Coronary artery (tissue), 2 donors: ENCODE measurements around the gene TEX2.

ENCODE experiments used
- DNase-seq: peaks from one replicate; pipeline ENCODE4 v3.0.0-alpha.2; 2017; ENCODE audit warnings: low spot score
- H3K27ac ChIP-seq, 2 donors: fragments of 200-600 bp; sonication (generic); one replicate each; pipeline ENCODE4 v1.5.1; 2016 to 2019
- H3K4me3 ChIP-seq: fragments of 200-600 bp; sonication (generic); 2 replicates; pipeline ENCODE4 v1.5.1; 2016; ENCODE audit warnings: mild to moderate bottlenecking, moderate library complexity
- TF ChIP-seq, protein P1 (sequence below): fragments of 200-600 bp; sonication (generic); IDR thresholded peaks from one replicate; pipeline ENCODE4 v1.5.1; 2019; ENCODE audit warnings: antibody characterized with exemption

The TEX2 gene

DNA sequence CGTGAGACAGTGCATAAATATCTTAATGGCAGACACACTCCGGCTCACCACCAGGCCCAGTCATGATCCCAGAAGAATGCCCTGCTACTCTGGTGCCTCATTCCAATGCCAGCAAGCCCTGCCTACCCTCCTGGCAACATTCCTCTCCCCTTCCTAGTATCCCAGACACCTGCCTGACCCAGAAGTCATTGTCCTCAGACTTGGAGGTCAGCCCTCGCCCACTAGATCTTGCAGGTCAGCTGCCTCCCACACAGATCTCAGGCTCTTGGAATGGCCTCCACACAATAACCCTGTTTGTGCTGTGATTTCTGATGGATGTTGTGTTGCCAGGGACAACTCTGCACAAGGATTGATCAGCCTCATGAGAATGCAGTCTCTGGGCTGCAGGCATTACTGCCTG is 1.8 kb upstream of the TEX2 start:
- TF ChIP-seq, protein P1, sequence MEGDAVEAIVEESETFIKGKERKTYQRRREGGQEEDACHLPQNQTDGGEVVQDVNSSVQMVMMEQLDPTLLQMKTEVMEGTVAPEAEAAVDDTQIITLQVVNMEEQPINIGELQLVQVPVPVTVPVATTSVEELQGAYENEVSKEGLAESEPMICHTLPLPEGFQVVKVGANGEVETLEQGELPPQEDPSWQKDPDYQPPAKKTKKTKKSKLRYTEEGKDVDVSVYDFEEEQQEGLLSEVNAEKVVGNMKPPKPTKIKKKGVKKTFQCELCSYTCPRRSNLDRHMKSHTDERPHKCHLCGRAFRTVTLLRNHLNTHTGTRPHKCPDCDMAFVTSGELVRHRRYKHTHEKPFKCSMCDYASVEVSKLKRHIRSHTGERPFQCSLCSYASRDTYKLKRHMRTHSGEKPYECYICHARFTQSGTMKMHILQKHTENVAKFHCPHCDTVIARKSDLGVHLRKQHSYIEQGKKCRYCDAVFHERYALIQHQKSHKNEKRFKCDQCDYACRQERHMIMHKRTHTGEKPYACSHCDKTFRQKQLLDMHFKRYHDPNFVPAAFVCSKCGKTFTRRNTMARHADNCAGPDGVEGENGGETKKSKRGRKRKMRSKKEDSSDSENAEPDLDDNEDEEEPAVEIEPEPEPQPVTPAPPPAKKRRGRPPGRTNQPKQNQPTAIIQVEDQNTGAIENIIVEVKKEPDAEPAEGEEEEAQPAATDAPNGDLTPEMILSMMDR = no peak
- H3K4me3 ChIP-seq = no peak overlapping the region
- no peak for DNase-seq
- no peak overlapping the region for H3K27ac ChIP-seq

DNA sequence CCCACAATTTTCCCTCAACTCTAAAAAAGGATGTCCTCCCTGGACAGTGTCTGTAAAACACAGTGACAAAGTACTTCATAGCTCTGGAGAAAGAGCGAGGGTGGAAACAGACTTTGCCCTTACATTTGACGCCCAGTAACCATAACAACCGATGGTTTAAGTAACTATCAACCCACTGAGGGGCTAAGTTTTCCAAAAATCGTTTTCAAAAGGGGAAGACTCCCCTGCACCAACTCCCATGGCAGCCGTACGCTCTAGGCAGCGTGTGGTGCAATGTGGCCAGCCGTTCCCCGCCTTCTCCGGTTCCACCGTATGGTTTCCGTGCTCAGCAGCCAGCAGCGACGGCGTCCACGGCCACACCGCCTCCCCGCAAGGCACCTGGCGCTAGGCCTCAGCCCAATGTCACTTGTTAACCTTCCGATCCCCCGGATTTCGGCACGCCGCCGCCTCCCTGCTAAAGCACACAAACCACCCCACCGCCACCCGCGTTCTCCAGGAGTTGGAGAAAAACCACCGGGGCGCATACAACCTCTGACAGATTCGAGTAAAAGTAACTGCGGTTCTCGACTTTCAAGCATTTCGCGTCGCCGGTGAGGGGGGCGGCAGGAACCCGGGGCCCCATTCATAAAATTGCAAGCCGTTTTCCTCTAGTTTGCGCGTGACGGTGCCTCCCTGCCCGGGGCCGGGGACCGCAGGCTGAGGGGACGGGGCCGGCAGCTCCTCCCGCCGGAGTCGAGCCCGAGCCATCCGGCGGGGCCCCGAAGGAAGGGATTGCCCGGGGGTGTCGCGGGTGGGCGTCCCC is 661 bp downstream of the TEX2 start:
- TF ChIP-seq, protein P1 = no peak
- DNase-seq = no peak
- peak overlapping the region; percentile 95 to 96 for H3K27ac ChIP-seq
- H3K4me3 ChIP-seq = peak overlapping the region; percentile 91

DNA sequence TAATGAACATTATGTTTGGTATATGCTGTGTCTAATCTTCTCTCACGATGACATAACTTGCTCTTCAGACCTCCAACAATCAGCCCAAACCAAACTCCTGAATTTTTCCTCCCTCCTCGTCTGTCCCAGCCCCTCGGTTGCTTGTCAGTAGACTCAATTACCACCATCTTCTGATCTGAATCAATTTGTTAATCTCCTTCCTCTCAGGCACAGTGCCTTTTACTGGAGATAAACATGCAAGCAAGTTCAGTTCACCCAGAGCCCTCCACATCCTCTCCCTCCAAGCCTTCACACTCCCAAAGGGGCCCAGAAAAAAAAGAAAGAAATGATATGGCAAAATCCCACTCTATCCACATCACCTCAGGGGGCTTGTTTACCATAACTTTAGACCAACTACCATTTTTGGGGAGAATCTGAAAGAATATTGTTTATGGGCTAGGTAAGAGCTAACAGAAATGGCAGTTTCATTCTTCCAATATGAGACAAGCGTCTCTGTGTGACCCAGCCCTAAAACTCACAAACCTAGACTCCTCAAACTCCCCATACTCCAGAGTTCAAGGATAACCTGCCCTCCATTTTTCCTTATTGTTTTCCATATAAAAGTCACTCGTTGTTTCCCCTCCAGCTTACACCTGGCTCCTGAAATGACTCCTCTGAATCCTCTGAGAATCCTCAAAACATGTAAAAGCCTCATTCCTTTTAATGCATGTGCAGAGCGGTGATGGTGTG is 1.5 kb downstream of the TEX2 start:
- no peak for DNase-seq
- Histone ChIP-seq H3K4me3 (peak overlapping the region; percentile 91), H3K27ac (peak overlapping the region; percentile 95 to 96)
- TF ChIP-seq, protein P1 = no peak

DNA sequence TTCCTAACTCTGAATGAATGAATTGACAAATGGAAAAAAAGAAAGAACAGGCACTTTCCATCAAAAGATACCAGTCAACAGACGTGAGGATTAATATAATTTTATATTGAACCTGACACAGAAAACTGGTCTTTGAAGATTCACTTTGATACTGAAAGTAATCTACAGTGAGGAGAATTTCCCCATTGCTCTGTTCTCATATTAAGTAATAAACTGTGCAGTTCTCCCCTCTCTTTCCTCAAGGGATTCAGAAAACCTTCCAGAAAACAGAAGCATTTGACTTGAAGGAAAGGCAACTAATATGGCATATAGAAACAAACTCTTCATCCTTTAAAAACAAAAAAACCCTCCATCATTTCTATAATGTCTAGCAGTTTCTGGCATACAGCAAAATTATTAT is 2.2 kb downstream of the TEX2 start:
- H3K27ac ChIP-seq = peak overlapping the region in 1 of 2 donors; percentile 96
- no peak for DNase-seq
- peak overlapping the region; percentile 91 for H3K4me3 ChIP-seq
- TF ChIP-seq, protein P1 = no peak

DNA sequence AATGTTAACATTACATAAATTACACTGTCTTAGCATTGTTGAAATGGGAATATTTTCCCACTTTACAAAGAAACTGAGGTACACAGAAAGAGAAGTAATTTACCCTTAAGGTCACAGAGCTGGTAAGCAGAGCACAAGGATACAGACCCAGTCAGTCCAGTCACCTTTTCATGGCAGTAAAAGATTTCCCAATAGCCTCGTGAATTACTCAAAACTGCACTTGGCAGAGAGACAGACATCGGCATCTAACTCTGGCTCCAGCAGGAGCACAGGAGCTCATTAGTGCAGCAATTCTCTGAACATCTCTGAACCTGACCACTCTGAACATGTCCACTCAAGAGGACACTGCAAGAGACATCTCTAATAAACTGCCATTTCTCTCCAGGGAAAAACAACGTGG is 3.1 kb downstream of the TEX2 start:
- TF ChIP-seq, protein P1 = no peak
- peak overlapping the region; percentile 33 for H3K4me3 ChIP-seq
- peak overlapping the region; percentile 68 to 96 for H3K27ac ChIP-seq
- DNase-seq = no peak

DNA sequence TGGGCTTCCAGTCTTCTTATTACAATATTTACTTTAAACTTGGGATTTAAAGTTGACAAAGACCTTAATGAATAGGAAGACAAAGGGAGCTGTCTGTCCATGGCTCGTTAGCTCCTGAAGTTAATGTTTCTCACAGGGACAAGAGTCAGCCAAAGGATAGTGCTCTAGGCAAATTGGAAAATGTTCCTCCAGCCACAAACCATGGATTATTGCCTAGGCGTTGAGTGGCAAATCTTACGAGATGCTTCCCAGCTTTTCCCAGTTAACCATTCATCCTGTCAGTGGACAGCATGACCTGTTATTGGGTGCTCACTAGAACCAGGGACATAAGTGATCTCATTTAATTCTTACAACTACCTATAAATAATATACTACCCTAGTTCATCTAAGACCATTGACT is 3.6 kb downstream of the TEX2 start:
- TF ChIP-seq, protein P1 = no peak
- DNase-seq = no peak
- Histone ChIP-seq H3K27ac (peak overlapping the region; percentile 35 to 68), H3K4me3 (no peak overlapping the region)
